ENCODE results near the gene WWC2. TPM values are rescaled to one million over a fixed set of nuclear protein-coding genes. Genes with fewer than 3 reads are reported as not detected.

WWC2 gene
- total RNA-seq, 1 experiment from 2014 or later = 80.3 TPM

DNA sequence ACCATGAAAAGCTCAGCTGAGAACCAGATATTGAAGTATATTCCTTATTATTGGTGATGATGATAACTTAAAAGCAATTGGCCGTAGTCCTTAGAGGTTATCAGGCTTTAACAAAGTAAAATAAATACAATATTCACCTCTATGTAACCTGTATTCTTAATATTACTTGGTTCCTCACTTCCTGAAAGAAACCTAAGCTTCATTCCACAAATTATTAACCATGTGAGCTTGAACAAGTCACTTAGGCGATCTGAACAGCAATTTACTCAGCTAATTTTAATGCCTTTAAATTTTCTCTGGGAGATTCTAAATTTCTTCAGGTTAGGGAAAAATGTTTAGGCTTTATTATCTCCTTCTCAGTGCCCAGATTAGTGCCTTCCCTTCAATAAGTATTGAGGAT, 151.8 kb downstream of the WWC2 start:
- Histone ChIP-seq H3K9me3 (ENCODE audit: control insufficient read depth, insufficient read depth, low read depth, low read length) (no peaks in the 10 kb centered on the region), H3K27me3 (ENCODE audit: control insufficient read depth, insufficient read depth, low read length) (no peaks in the 10 kb centered on the region), H3K4me1 (ENCODE audit: control insufficient read depth, insufficient read depth, low read length) (peaks cover 23% of the 10 kb centered on the region), H3K27ac (ENCODE audit: low read length) (no peak overlapping the region), H3K36me3 (ENCODE audit: control insufficient read depth, insufficient read depth, low read length) (peaks cover 11% of the 10 kb centered on the region), H3K4me3 (ENCODE audit: low read depth in 2 of 2, low read length in 2 of 2) (no peak overlapping the region)
- BruUV-seq (replicated peaks) = no TSS peak
- TF ChIP-seq POLR2AphosphoS5 (IDR thresholded peaks at IDR 0.05; ENCODE audit: low read depth, low read length) (no peak), TCF7L2 (IDR thresholded peaks at IDR 0.05; ENCODE audit: low read depth, low read length) (no peak), SIN3A (IDR thresholded peaks at IDR 0.05; ENCODE audit: borderline replicate concordance, insufficient read depth, low read depth, low read length) (no peak), REST (IDR thresholded peaks at IDR 0.05; ENCODE audit: insufficient read depth in 1 of 2, low read depth in 2 of 2, low read length in 1 of 2) (no peak), CTCF (IDR thresholded peaks at IDR 0.05) (no peak)
- DNase-seq (ENCODE audit: low read depth, low spot score) (no peak), ATAC-seq (no peak)
- ChIA-PET CTCF (no interaction called here), POLR2A (no interaction called here)
- in situ Hi-C loops (cut with HindIII; ENCODE audit: low pct_unique_long_range_greater_than_20kb, low sequenced_read_pairs) = no loop called here
- intact Hi-C loops (cut with micrococcal nuclease; ENCODE audit: unreplicated experiment) = no loop called here

- H3K4me3 ChIP-seq (ENCODE audit: low read depth in 2 of 2, low read length in 2 of 2) = no peak overlapping the region
- intact Hi-C loops (cut with micrococcal nuclease; ENCODE audit: unreplicated experiment) = no loop called here
- ChIA-PET POLR2A (no interaction called here), CTCF (no interaction called here)
- peaks cover 27% of the 10 kb centered on the region for H3K4me1 ChIP-seq (ENCODE audit: control insufficient read depth, insufficient read depth, low read length)
- no TSS peak for BruUV-seq (replicated peaks)
- in situ Hi-C loops (cut with HindIII; ENCODE audit: low pct_unique_long_range_greater_than_20kb, low sequenced_read_pairs) = no loop called here
- no peaks in the 10 kb centered on the region for H3K27me3 ChIP-seq (ENCODE audit: control insufficient read depth, insufficient read depth, low read length)
- H3K36me3 ChIP-seq (ENCODE audit: control insufficient read depth, insufficient read depth, low read length) = peaks cover 6% of the 10 kb centered on the region
- no peak for DNase-seq (ENCODE audit: low read depth, low spot score)
- H3K27ac ChIP-seq (ENCODE audit: low read length) = peak overlapping the region; percentile 34; the same call in 1 of the 2 replicates
- H3K9me3 ChIP-seq (ENCODE audit: control insufficient read depth, insufficient read depth, low read depth, low read length) = no peaks in the 10 kb centered on the region
- no peak for ATAC-seq
- no peak for TF ChIP-seq CTCF (IDR thresholded peaks at IDR 0.05)
- no peak for TF ChIP-seq TCF7L2 (IDR thresholded peaks at IDR 0.05; ENCODE audit: low read depth, low read length)
- TF ChIP-seq POLR2AphosphoS5 (IDR thresholded peaks at IDR 0.05; ENCODE audit: low read depth, low read length) = no peak
- no peak for TF ChIP-seq REST (IDR thresholded peaks at IDR 0.05; ENCODE audit: insufficient read depth in 1 of 2, low read depth in 2 of 2, low read length in 1 of 2)
- no peak for TF ChIP-seq SIN3A (IDR thresholded peaks at IDR 0.05; ENCODE audit: borderline replicate concordance, insufficient read depth, low read depth, low read length)
These were observed 153.9 kb downstream of the WWC2 start for GRCh38 chr4:183252959-183253358.
